EH (cell line): Measurements from ENCODE around the gene ZNF467.

Source experiments
- DNase-seq: peaks from one replicate; pipeline ENCODE4 v3.0.0-alpha.2; 2015; ENCODE audit warnings: low read depth

The ZNF467 gene

DNA sequence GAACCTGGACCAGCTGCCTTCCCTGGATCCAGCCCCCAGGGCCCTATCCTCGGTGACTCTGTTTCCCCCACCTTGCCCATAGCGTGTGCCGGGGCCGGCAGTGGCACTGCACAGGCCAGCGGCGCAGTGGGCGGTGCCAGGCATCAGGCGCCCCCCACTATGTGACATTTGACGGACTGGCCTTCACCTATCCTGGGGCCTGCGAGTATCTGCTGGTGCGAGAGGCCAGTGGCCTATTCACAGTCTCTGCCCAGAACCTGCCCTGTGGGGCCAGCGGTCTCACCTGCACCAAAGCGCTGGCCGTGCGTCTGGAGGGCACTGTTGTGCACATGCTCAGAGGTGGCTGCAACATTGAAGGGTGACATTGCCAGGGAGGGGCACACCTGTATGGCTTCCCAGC is 12.0 kb upstream of the ZNF467 start:
- DNase-seq = no peak

DNA sequence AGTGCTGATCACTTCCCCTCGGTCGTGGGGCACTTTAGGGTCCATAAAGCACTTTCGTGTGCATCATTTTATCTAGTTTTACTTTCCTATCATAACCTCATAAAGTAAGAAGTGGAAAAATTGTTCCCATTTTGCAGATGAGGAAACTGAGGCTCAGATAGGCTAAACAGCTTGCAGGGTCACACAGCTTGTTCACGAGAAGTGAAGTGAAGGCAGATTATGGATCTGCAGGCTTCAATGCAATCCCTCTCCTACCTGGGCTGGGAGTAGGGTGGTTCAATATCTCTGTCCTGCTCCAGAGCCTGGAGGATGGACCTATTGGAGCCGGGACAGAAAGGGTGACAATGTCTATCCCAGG is 10.8 kb upstream of the ZNF467 start:
- DNase-seq = no peak

DNA sequence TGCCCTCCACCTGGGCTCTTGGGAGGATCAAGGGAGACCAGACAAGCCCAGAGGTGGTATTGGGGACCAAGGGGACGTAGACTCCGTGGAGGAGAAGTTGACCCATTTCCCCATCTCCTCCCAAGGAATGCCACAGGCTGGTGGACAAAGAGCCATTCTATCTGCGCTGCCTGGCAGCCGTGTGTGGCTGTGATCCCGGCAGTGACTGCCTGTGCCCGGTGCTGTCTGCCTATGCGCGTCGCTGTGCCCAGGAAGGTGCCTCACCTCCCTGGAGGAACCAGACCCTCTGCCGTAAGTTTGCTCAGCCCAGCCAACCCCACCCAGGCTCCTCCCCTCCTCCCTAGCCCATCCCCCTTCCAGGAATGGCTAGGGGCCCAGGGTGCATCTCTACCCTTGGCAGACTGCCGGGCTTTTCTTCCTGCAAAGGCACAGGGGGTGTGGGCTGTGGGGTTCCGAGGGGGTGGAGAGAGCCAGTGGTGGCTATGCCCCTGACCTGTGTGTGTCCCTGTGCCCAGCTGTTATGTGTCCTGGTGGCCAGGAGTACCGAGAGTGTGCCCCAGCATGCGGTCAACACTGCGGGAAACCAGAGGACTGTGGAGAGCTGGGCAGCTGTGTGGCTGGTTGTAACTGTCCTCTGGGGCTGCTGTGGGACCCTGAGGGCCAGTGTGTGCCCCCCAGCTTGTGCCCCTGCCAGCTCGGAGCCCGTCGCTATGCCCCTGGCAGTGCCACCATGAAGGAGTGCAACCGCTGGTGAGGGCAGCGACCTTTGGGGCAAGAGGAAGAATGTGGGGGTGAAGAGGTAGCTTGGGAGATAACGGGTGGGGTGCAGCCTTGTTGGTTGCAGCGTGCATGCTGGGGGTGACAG is 10.2 kb upstream of the ZNF467 start:
- DNase-seq = no peak

DNA sequence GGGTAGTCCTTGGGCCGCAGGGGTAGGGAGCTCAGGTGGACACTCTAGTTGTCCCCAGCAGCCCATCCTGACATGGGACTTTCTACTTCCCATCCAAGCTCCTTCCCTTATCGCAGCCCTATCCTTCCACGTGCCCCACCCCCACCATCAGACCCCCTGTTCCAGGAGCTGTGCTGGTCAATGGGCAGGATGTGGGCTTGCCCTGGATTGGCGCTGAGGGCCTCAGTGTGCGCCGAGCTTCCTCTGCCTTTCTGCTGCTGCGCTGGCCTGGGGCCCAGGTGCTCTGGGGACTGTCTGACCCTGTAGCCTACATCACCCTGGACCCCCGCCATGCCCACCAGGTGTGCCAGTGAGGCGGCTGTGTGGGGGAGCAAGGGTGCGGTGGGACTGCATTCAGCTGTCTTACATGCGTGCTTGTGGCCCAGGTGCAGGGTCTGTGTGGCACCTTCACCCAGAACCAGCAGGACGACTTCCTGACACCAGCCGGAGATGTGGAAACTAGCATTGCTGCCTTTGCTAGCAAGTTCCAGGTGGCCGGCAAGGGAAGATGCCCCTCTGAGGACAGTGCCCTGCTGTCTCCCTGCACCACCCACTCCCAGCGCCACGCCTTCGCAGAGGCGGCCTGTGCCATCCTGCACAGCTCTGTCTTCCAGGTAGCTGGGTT is 9.4 kb upstream of the ZNF467 start:
- DNase-seq = no peak

DNA sequence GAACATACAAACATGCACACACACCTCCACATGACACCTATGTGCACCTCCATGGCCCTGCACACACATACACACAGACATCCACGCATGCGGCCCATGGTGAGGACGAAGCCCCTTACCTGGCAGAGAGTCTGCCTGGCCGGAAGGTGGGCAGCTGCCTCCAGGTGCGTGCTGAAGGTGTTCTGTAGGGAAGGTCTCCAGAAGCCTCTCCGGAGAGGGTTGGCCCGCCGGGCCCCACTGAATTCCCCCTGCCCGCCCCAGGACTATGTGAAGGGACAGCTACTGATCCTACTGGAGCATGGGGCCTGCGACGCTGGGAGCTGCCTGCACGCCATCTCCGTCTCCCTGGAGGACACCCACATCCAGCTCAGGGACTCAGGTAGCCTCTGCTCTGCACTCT is 8.5 kb upstream of the ZNF467 start:
- no peak for DNase-seq

DNA sequence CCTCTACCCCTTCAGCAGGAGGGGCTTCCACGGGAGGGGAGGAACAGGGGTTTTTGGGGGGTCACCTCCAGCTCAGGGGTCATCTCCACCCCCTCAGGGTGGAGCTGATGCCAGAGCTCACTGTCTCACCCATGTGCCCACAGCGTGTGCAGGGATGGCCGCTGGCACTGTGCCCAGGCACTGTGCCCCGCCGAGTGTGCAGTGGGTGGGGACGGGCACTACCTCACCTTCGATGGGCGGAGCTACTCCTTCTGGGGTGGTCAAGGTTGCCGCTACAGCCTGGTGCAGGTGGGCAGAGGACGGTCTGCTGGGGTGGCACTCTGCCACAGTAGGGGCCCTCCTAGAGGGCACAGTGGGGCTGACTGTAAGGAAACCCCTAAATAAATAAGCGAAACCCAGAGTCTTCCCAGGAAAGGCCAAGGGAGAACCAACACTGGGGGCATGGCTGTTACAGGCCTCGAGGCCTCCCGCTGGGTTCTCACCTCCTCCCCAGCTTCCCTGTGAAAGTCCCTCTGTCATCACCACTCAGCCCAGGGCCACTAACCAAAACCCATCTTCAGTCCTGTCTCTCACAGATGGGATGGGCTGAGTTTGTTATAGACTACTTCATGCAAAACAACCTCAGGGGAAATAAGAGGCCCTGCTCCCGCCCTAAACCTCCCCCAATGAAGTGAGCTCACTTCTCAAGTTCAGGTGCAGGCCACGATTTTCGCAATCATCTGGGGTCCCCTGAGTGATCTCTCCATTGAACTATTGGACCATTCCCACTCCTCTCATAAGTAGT is 7.4 kb upstream of the ZNF467 start:
- DNase-seq = no peak

DNA sequence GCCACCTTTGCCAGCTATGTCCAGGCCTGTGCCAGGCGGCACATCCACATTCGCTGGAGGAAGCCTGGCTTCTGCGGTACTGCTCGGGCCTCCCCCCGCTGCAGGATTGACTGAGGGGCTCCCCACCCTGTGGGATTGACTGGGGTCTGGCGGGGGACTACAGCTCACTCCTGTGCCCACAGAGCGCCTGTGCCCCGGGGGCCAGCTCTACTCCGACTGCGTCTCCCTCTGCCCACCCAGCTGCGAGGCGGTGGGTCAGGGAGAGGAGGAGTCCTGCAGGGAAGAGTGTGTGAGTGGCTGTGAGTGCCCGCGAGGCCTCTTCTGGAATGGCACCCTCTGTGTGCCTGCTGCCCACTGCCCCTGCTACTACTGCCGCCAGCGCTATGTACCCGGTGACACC is 6.7 kb upstream of the ZNF467 start:
- DNase-seq = no peak

DNA sequence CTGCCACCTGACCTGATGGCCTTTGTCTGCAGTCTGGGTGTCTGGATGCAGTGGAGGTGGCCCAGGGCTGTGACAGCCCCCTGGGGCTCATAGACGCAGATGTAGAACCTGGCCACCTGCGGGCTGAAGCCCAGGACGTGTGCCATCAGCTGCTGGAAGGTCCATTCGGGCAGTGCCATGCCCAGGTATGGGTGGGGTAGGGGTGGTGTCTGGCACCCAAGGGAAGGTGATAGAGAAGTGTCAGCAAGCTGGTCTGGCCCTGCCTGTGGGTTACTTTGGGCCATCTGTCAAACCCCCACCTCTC is 6.1 kb upstream of the ZNF467 start:
- no peak for DNase-seq

DNA sequence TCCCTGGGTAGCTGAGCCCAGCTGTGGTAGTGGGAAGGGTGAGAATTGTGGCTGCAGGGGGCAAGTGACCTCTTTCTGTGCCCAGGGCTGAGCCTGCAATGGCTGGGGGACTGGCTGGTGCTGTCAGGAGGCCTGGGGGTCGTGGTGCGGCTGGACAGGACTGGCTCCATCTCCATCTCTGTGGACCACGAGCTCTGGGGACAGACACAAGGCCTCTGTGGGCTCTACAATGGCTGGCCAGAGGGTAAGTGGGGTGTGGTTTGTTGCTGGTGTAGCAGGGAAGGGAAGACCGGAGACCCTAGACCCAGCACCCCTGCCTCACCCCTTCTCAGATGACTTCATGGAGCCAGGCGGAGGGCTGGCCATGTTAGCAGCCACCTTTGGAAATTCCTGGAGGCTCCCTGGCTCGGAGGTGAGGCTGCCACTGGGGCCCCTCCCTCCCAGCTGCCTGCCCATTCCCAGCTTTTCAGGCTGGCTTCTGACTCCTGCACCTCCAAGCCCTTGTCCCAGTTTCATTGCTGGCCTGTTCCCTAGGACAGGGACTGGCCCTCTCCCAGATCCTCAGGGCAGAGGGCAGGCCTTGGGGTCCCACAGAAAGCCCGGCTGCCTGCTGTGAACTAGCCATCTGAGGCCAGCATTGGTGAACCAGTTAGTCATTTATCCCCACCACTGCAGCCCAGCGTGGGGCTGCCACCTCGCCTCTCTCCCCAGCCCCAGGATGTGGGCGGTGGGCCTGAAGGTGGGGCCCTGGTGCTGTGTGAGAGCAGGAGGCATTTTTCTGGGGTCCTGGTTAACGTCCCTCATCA is 5.5 kb upstream of the ZNF467 start:
- DNase-seq = no peak

DNA sequence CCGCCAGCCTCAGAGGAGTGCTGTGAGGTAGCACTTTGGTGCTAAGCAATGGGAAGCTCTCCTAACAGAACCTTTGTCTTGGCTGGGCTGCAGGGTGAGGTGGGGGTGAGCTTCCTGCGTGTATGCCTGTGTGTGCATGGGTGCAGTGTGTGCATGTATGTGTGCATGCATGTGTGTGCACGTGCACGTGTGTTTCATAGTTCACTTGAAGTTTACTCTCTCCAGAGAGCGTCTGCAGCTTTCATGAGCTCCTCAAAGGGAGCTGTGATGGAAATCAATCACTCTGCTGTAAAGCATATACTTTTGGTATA is 4.9 kb upstream of the ZNF467 start:
- DNase-seq = no peak

DNA sequence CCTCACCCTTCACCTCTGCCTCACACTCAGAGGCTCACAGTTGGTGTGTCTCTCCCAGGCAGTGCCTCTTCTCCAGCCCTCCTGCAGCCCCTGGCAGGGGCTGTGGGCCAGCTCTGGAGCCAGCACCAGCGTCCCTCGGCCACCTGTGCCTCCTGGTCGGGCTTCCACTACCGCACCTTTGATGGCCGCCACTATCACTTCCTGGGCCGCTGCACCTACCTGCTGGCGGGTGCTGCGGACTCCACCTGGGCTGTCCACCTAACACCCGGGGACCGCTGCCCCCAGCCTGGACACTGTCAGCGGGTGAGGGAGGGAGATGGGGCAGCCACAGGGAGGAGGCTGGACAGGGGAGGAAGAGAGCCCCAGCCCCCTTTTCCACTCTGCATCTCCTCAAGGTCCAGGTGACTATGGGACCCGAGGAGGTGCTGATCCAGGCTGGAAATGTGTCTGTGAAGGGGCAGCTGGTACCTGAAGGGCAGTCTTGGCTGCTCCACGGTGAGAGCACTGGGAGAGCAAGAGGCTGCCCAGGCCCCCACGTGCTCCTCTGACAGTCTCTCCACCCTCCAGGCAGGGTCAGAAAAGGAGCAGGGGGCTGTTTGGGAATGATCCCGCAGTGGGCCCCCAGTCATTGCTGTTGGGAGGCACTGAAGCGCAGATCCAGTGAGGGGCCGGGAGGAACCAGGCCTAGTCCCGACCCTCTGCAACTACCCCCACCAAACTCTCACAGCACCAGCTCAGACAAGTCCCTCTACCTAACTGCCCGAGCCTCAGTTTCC is 4.4 kb upstream of the ZNF467 start:
- DNase-seq = no peak

DNA sequence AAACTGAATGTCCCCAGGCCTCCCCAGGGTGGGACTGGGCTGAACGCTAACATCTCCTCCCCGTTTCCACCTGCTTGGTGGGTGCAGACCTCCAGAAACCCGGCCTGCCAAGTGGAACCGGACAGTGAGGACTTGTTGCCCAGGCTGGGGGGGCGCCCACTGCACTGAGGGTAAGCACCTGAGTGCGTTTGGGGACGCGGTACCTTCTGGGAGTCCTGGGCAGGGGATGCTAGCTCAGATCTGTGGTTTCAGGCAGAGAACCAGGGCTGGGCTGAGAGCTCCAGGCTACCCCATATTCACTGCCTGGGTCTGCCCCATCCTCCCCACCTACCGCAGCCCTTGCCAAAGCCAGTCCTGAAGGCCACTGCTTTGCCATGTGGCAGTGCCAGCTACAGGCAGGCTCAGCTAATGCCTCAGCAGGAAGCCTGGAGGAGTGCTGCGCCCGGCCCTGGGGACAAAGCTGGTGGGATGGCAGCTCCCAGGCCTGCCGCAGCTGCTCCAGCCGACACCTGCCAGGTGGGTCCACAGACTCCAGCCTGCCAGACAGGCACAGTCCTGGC is 3.5 kb upstream of the ZNF467 start:
- no peak for DNase-seq

DNA sequence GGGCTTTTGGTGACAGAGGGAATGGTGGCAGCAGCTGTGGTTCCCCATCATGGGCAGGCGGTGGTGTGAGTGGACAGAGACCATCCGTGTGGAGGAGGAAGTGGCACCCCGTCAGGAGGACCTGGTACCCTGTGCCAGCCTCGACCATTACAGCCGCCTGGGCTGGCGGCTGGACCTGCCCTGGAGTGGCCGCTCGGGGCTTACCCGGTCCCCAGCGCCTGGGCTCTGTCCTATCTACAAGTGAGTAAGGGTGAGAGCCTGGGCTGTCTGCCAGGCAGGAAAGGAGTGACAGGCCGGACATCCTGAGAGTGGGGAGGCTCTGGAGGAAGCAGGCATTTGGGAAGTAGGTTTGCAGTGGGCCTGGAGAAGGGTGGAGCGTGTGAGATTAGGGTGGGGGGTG is 2.9 kb upstream of the ZNF467 start:
- DNase-seq = peak; percentile 55

DNA sequence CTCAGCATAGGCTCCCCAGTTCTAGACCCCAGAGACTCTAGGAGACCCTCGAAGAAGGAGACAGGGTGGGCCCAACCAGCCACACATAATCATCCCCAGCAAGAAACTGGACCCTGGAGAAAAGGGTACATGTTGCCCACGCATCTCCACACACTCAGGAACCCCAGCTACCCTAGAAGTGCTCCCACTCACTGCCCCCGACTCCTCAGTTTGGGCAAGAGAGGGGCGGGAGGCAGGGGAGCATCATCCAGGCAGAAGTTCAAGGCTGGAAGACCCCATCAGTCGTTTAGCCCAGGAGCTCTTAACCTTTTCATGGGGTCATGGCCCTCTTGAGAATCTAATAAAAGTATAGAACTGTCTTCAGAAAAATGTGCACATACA is 1.8 kb upstream of the ZNF467 start:
- no peak for DNase-seq

DNA sequence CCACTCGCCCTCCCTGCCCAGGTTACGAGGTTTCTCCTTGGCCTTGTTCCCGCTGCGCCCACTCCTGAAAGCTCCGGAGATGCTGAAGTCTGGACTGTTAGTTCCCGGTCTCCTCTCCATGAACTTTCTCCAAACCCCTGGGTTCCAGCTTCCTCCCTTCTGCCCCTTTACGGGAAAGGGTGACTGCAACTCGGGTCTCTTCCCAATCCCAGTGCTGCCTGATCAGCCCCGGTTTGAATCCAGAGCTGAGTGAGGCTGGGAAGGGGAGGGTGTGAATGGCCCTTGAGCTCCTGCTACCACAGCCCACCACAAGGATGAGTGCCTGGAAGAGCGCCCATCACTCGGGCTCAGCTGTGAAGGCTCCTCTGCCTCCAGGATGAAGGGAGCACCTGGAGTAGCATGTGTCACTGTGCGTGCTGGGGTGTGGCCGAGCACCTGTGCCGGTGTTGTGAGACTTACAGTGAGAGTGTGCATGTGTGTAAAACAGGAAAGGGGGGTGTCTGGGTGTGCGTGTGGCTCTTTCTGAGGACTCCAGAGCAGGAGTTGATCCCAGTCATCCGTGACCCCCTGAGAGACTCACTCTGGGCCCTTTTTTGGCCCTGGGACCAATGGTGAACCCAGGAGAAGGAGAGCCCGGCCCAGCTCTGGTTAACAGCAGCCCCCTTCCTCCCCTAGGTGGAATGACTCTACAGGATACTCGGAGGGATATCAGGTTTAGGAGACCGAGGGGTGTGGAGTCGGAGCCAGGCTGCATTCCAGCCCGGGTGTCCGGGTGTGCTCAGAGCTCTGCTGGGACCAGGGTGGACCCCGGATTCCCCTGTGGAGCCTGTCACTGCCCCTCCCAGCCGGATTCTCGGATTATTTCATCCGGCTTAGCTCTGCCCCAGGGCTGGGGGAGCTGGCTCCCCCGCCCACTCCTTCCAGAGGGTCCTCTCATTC is 1.1 kb upstream of the ZNF467 start:
- no peak for DNase-seq

DNA sequence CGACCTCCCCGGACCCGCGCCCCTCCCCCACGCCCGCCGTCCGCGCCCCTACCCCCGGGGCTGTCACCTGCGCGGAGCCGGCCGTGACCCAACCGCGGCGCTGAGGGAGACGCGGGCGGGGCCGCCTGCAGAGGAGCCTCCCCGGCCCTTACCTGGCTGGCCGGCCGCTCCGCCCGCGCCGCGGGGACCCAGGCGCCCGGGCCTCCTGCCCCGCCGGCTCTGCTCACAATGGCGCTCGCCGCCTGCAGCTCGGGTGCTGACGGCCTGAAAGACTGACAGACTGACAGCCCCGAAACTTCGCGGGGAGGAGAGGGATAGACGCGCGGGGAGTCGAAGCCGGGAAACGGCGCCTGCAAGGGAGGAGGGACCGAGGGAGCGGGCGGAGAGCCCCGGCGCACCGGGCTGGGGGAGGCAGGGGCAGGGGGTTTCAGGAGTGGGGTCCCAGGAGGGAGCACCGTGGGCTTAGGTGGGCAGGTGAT is 393 bp downstream of the ZNF467 start:
- no peak for DNase-seq

DNA sequence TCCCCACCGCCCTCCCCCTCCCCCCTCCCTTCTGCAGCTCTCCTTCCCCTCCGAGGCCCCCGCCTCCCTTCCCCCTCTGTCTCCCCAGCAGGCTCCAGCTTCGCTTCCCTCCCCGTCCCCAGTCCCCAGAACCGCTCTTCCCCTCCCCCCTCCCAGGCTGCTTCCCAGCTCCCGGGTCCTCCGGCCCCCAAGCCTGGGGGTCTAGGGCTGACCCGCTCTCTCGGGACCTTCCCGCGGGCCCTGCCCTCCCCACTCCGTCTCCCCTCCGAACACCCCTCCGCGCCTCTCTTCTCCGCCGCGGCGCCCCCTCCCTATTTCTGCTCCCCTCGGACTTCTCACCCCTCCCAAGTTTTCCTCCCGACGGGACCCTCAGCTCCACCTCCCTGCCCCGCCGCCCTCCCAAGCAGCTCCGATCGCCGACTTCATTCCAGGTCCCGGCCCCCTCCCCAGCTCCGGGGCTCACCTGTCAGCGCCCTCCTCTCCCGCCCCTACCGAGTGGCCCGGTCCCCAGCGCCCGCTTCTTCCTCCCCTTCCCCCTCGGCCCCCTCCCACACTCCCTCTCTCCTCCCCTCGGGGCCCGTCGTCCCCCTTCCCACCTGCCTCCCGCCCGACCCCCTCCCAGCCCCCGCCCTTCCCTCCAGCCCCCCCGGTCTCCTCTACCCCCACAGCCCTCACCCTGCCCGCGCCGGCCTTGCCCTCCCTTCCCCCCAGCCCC is 990 bp downstream of the ZNF467 start:
- no peak for DNase-seq

DNA sequence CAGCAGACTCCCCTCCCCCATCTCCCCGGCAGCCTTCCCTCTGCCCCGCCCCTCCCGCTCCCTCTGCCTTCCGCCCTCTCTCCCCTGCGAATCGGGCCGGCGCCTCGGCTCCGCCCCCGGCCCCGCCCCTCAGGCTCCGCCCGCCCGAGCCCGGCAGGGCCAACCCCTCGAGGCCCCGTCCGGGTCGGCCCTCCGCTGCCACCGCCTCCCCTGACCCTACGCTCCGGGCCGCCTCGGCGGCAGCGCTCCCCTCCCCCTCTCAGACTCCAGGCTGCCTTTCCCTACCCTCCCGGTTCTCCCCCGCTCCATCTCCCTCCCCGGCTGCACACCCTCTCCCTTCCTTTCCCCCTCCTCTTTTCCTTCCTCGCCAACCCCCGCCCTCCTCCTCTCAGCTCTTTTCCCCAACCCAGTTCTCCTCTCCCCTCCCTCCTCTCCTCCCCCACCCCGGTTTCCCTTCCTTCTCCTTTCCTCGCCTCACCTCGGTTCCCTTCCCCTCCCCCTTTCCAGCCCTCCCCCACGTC is 1.6 kb downstream of the ZNF467 start:
- DNase-seq = peak; percentile 91
